ENCODE measurements around the gene CRIM1.

CRIM1 gene

DNA sequence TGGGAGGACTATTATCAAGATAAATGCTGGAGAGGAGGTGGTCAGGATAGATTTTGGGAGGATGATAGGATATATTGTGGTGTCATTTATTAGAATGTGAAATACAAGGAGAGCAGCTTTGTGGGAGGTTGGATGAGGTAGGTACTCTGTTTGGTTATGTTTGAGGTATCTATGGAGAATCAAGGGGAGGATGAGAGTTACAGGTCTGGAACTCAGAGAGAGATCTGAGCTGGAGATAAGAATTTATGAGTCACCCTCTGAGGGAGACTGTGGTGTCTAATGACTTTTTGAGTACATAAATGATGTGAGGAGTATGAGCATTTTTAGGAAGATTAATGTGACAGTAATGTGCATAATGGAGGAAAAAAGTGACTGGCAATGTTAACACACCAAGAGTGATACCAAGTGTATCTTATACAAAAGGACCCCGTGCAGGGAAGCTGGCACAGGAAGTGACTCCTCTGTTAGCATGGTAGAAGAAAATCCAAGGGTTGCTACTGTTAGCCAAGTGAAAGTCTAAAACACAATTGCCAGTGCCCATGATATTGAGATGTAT is 48.2 kb downstream of the CRIM1 start:
- FAIRE-seq: no peak

DNA sequence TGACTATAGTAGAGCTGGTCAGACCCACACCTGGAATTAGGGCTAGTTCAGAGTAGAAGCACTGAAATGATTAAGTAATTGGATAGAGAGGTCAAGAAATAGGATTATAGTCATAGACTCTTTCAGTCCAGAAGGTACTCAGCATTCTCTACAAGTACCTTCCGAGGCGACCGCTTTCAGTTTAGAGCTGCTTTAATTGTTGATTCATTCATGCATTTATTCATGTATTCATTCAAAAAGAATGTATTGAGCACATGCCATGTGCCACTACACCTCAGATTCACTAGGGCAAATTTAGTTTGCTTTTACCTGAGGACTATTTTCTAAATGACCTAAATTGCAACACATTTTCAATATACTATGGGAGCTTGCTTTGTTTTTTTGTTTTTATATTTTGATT is 48.7 kb downstream of the CRIM1 start:
- FAIRE-seq: no peak

DNA sequence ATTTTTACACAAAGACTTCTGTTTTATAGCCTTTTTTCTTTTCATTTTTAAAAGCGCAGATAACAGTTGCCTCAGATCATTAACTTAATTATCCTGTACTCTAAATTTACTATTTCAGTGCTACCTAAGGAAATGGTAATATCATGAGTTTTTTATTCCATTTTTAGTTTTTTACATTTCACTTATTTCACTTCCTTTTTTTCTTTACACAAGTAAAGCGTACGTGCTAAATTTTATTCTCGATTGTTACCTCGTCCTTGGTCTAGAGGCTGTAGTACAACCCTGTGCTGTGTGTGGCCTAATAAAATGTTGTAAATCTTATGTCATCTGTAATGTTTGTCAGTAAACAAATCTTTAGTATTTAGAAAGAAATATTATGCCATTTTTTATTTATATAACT is 49.2 kb downstream of the CRIM1 start:
- no peak for FAIRE-seq

DNA sequence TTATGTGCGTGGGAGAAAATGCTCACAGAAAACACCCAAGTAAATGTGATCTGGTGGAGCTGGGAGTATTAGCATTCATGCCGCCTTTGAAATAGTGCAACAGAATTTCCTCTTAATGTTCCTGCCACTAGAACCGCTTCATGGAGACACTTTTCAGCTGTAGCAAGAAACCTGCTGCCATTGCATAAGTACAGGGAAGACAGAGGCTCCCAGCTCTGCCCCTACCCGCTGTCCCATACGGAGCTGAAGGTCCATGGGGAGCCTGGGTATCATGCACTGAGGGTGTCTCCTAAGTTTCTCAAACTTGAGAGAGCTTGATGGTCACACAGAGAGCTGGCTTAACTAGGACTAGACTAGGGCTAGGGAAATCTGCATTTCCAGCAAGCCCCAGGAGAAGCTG is 49.6 kb downstream of the CRIM1 start:
- FAIRE-seq: no peak

DNA sequence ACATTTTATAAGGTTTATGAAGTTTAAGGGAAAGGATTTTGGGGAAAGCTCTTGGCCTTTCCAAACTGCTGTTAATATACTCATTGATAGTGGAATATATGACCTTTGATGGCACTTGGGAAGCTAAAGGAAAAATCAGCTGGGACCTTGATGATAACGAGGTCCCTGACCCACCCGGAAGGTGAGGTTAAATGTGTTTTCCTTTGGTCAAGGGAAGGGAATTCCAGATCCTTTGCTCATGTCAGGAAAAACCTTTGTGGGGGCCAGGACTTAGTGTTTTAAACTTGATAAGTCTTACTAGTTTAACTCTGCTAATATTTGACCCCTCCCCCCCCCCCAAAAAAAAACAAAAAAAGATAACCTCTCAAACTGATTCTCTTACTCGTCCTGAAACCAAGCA is 50.7 kb downstream of the CRIM1 start:
- FAIRE-seq: no peak

DNA sequence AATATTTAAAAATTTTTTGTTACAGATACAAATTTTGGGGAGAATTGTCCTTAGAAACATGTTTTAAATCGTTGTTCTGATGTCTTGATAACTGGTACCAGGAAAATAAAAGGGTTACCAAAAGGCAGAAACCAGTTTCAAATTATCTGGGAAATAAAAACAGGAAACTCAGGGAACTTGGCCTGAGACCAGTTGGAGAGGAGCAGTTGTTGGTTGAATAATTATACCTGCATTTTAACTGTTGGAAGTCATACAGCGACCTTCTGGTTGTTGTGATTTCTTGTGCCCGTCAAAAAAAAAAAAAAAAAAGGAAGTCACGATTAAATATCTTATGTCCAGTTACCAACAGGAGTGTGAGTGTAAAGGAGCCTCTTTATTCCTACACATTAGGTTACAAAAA is 51.8 kb downstream of the CRIM1 start:
- no peak for FAIRE-seq

DNA sequence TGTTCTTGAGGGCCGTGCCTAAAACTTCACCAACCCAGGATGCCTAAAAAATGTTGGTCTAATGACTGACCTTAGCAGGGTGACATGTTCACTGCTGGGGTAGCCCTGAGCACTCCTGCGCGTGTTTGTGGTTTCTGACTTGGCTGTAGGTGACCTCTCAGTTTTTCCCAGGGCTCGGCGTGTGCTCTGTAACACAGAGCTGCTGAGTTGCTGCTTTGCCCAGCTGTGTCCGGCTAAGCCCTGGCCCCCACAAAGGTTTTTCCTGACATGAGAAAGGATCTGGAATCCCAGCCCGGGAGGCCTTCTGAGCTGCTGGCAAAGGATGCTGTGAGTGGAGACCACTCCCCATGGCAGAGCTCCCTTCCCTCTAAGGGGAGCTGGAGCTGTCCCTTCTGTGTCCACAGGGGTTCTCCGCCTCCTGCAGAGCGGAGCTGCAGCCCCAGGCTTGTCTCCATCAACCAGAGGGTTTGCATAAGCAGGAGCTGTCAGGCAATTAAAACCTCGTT is 52.7 kb downstream of the CRIM1 start:
- FAIRE-seq: no peak

DNA sequence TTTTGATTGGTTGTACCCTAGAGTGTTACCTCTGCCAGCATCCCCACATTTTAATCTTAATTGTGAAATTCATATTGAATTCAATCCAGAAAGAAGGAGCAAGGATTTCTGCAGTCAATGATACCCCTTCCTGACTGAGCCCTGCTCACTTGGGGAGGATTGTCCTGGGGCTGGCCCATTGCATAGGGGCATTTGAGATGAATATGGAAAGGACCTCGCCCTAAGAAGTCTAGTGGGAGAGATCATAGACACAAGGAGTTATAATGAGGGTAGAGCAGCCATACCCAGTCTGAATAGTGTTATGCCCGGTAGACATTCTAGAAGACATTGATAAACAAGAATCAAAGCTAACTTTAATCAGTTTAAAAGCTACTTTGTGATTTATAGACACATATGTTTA is 53.8 kb downstream of the CRIM1 start:
- no peak for FAIRE-seq

DNA sequence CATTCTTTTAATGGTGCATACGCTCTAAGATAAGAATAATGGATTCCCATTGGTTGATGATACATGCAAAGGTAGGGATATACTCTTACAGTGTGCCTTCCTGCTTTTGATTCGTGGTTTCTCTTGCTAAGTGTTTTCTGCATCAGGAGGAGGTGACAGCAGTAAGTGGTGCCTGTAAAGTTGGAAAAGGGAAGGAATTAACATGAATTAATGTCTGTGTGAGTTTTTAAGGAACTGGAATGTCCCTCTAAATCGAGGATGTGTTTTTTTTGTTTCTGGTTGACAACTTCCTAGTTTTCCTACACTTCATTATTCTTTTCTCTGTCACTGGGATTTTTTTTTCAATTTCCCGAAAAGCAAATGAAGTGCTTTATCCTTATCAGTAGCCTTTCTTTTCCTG is 54.4 kb downstream of the CRIM1 start:
- FAIRE-seq: no peak

DNA sequence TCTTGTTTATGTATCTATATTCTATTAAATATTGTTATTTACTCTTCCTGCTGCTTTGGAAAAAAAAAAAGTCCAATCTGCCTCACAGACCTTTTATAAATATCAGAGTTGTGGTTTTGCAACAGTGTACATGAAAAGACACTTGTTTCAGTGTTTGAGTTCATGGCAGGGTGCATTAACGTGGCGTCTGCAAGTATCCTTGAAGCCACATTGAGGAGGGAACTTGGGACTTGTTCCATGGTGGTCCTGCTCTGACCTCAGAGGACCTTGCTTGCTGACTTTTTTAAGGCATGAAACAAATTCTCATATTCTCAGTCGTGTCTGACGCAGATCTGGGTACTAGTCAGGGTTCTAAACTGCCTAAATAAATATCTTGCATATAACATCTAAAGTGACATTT is 55.1 kb downstream of the CRIM1 start:
- FAIRE-seq: no peak

DNA sequence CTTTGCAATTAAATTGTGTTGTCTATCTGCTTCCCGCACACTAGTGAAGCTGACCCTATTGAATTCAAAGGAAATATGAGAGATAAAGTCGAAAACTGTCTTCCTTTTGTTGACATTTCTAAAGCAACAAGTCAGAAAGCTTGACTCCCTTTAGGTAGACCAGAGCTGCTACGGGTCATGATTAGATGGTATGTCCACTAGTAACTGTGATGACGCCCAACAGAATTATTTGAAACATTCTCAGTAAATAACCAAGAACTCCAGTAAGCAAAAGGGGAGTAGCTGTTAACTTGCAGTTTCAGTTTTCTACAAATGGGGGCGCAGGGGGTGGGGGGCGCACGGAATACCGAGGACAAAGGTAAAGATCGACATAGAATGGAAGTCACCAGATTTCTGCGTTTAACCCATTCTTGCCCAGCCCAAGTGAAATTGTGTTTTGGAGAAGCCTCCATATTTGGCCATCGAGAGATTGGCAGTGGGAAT is 56.4 kb downstream of the CRIM1 start:
- FAIRE-seq: no peak

DNA sequence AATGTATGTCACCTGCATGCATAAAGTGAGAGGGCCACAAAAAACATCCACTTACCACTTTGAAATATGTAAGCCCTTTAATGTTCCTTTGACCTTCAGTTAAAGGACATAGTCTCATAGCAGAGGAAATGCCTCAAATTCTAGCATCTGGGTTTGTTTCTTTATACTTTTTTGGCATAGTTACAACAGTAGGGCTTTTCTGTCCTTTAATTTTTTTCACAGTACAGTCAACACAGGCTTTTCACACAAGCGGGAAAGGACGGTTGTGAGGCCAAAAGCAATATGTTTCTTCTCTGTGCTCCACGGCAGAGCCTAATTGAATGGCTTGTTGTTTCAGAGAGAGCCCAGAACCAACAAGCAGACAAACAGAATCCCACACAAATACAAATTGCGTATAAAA is 57.6 kb downstream of the CRIM1 start:
- FAIRE-seq: no peak

DNA sequence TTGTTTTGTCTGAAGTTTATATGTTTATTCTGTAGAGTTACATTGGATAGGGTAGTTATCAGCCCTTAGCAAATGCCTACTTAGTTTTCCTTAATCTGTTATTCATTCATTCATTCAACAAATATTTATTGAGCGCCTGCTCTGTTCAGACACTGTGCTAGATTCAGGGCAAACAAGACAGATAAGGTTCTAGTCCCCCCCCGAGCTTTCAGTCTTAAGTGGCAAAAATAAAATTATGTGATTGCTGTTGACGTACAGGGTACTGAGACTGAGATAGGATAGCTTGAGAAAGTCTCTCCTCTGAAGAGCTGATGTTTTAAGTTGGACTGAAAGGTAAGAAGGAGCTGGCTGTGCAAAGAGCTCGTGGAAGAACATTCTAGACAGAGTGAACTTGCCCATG is 58.7 kb downstream of the CRIM1 start:
- no peak for FAIRE-seq

DNA sequence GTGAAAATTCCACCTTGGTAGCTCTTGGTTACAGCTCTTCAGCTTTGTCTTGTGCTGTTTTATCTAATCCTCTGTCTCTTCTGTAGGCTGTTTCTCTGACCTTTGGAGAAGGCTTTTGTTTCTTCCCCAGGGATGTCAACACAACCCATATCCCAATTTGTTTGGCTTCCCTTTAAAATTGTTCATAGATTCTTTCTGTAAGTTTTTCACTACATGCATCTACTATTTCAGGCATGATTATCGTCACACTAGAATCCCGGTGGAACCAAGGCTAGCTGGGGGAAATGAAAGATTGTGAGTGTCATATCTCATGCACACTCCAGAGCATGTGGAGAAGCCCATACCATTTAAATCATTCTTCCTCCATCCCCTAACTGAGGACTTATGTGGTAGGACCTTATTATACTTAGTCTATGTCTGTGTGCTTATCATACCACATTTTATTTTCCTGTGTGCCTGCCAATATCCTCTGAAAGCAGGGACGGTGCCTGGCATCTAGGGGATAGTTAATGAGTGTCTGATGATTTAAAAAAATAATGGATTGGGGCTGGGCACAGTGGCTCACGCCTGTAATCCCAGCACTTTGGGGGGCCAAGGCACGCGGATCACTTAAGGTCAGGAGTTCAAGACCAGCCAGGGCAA is 59.9 kb downstream of the CRIM1 start:
- no peak for FAIRE-seq

DNA sequence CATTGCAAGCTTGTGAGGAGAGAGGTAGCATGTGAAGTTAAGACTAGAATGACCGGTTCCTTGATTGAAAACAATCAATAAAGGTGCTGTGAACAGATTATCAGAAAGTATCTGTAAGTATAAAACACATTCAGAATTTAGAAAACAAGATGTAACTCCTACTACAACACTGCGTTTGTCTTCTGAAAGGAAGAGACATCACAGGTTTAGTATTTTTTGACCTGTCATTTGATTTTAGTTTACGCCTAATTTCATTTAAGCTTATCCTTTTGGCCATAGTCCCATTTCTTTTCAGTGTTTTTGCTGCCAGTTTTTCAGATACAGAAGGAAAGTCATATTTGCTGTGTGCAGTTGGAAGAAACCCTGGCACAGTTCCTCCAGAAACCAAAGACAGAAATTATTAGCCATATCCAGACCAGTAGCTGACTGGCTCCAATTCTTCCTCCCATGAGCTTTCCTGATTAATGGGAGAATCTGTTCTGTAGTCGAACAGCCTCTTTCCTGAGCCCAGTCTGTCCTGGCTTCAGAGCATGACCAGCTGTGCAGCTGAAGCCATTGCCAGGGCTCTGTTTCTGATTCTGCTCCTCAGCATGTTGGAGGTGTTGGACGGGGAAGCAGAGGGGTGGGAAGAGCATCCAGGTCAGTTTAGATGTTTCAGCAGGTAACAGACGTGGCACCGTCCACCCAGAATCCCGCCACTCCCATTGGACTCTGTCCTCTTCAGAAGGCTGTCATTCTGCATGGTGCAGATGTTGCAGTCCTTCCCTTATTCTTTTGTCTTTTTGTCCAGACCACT is 61.0 kb downstream of the CRIM1 start:
- no peak for FAIRE-seq

DNA sequence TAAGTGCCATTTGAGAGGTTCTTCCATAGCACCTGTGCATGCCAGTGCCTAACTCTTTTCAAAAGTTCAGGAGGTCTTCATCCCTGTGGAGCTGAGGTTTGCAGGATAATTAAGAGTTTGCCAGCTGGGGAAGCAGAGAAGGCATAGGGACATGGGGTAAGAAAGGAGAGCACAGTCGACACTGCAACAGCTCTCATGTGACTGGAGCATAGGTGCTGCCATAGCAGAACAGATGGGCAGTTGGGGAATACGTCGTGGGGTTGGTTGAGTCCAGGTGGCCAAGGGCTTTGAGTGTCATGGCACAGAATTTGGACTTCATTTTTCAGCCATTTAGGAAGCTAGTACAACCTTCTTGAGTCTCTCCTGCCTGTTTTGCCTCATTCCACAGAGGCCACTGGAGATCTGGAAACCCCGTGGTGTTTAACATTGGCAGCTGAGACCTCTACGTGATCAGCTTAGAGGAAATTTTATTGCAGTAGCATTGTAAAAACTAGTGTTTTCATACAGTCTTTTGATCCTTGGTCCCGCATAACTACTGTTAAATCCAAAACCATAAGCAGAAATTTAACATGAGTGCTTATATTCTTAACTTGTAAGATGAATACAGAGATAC is 65.1 kb downstream of the CRIM1 start:
- FAIRE-seq: no peak

DNA sequence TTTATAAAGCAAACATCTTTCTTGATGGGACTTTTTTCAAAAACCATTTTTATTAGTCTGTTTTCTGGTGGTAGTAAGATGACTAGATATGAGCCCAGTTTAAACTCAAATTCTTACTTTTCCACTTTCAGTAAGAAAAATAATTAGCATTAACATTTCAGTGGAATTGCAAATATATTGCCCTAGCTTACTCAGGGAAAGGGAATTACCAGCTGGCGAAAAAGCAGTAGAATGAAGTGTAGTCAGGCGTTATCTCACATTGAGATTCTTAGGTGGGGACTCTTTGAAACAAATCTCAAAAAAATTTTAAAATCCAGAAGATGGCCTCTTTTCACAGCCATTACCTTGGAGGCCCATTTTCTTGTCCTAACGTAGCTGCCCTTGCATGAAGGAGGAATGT is 65.8 kb downstream of the CRIM1 start:
- no peak for FAIRE-seq

DNA sequence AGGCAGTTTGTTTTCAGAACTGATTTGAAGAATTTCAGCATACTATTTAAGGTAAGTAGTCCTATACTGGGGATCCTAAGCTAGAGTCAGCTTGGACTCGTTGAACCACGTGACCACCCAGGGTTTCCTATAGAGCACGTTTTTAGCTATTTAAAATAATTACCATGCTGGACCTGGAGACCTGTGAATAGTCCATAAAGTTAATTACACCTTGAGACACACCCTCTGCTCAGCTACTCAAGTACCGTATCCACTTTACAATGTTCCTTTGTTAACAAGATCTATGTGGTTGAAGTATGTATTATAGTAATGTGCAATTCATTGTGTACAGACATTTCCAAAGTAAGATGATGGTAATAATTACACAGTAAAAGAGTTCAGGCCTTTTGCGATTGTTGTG is 67.6 kb downstream of the CRIM1 start:
- FAIRE-seq: no peak

DNA sequence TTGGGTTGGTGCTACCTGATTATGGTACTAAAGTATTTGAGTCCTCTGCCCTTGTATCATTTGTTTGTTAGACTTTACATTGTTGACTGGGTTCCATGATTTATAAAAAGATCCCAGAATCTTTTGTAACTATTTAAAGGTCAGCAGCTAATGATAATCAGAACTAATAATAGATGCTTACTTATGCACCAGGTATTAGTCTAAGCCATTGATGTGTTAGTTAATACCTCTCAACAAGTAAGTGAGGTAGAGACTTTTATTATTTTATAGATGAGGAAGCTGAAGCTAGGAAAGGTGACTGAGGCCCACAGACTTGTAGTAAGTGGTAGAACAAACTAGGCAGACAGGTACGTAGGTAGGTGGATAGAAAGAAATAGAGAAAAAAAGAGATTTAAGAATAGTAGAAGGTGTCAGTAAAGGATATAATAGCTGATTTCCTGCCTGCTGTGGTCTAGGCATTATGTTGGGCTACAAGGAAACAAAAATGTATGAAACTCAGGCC is 68.1 kb downstream of the CRIM1 start:
- no peak for FAIRE-seq

DNA sequence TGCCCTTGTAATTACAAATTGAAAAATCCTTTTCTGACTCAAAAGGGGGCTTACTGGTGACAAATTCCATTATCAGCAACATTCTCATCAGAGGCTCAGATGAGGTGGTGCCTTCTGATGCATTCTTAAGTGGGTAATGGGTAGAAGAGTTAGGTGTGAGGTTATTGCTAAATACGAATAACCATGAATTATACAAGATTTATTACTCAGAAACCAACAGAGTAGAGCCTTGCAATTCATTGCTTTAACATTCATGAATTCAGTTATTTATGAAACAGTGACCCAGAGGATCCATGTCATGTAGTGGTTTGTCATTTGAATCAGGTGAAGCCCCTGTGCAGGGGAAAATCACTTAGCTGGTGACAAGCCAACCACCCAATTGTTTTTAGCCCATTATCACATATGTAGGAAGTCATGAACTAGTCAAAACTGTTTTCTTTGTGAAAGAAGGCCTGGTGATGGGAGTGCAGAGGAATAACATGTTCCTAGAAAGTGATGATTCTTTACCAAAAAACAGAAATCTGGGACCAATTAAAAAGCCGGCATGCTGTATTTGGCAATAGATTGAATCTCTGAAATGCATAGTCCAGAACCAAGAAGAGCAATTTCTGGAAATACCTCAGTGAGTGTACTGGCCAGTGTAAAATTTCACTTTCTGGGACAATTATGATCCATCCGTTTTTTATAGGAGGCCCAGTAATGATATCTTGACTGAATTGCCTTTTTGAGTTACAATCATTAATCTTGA is 70.2 kb downstream of the CRIM1 start:
- no peak for FAIRE-seq

DNA sequence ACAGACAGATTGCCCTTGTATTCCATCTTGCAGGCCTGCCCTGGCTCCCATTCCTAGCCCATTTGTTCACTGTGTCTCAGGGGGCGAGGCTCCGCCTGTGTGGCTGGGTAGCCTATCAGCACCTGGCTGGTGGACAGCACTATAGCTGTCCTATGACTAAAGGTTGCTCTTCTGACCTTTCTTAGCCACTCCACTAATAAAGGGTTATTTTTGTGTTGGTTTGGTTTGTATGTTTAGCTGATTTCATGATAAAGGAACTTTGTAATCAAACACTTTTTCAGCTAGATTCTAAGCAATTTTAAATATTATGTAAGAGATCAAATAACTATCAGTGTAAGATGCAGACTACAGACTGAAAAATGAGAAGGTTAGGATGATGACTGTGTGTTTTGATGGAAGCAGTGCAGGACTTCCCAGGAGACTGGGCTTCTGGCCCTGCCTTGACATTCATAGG is 72.2 kb downstream of the CRIM1 start:
- no peak for FAIRE-seq

DNA sequence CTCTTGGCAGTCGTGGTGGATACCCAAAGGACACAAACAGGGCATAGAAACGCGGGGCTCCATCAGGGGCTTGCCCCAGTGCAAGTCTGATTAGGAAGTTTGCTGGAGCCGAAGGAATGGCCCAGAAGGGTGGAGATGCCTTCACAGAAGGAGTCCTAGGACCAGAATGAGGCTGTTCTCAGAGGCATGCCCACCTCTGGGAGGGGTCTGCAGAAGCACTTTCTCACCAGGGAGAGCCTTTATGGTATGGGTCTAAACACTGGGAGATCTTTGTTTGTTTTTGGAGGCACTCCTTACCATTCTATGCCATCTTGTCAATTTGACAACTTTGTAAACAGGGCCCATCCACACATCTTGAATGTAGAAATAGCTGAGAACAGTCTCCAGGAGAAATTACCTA is 75.0 kb downstream of the CRIM1 start:
- no peak for FAIRE-seq

DNA sequence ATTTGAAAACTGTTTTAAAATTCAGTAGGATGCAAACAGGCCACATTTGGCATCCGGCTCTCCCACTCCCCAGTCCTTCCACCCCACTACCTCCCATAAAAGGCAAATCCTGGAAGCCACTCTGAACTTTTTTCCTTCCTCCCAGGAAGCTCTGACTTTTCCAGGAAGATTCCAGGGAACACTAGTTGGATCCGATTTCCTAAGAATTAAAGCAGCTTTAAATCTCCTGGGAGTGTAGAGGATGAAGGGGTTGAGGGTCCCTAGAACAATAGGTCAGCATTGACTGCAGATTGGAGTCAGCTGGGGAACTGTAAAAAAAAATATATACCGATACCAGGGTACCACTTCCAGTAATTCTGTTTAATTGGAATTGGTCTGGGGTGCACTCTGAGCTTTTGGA is 76.9 kb downstream of the CRIM1 start:
- FAIRE-seq: no peak
